HG03066 (cell line): ENCODE results near the gene TNKS1BP1.
"Not testable (repeated sequence)": the region's sequence is repeated elsewhere in the genome, so short reads cannot be mapped to it uniquely, and the experiment has no call there.

Experiments used
- ATAC-seq: cut with Tn5 transposase; IDR thresholded peaks from one replicate; pipeline ENCODE4 v1.9.1; 2021; ENCODE audit warnings: low read depth; ENCODE audit not compliant: unreplicated experiment

Gene TNKS1BP1

GRCh38 chr11:57353852-57354251, 29.1 kb upstream of the TNKS1BP1 start:
- ATAC-seq = no peak

GRCh38 chr11:57353446-57353845, 28.7 kb upstream of the TNKS1BP1 start:
- no peak for ATAC-seq

- ATAC-seq = no peak
Measured at GRCh38 chr11:57353036-57353435, 28.3 kb upstream of the TNKS1BP1 start.

GRCh38 chr11:57349491-57350274, 24.9 kb upstream of the TNKS1BP1 start:
- peak; percentile 54 for ATAC-seq

GRCh38 chr11:57348636-57349313, 24.0 kb upstream of the TNKS1BP1 start:
- ATAC-seq = no peak

GRCh38 chr11:57348052-57348451, 23.3 kb upstream of the TNKS1BP1 start:
- no peak for ATAC-seq

- no peak for ATAC-seq
Measured at GRCh38 chr11:57347336-57347735, 22.6 kb upstream of the TNKS1BP1 start.

GRCh38 chr11:57345555-57346211, 20.9 kb upstream of the TNKS1BP1 start:
- no peak for ATAC-seq

GRCh38 chr11:57344826-57345225, 20.1 kb upstream of the TNKS1BP1 start:
- ATAC-seq = no peak

GRCh38 chr11:57343825-57344224, 19.1 kb upstream of the TNKS1BP1 start:
- ATAC-seq = no peak

- ATAC-seq = no peak
Measured at GRCh38 chr11:57342702-57343101, 17.9 kb upstream of the TNKS1BP1 start.

- no peak for ATAC-seq
Measured at GRCh38 chr11:57341250-57341808, 16.6 kb upstream of the TNKS1BP1 start.

- ATAC-seq = no peak
Measured at GRCh38 chr11:57340039-57340615, 15.4 kb upstream of the TNKS1BP1 start.

GRCh38 chr11:57339328-57339727, 14.6 kb upstream of the TNKS1BP1 start:
- ATAC-seq = no peak

GRCh38 chr11:57338142-57338541, 13.4 kb upstream of the TNKS1BP1 start, which contains the start of gene P2RX3:
P2RX3 (plus strand) TSS chr11:57338352; CDS start chr11:57338551, 199 bp downstream.
- ATAC-seq = no peak

- not testable (repeated sequence) for ATAC-seq
Measured at GRCh38 chr11:57336856-57337255, 12.1 kb upstream of the TNKS1BP1 start.

GRCh38 chr11:57336111-57336666, 11.4 kb upstream of the TNKS1BP1 start:
- peak; percentile 1 for ATAC-seq

GRCh38 chr11:57335343-57336110, 10.8 kb upstream of the TNKS1BP1 start, which contains the start of gene SSRP1:
SSRP1 (minus strand) TSS chr11:57335892; CDS start chr11:57335121, 771 bp downstream.
- peak; percentile 100 for ATAC-seq

- ATAC-seq = no peak
Measured at GRCh38 chr11:57335023-57335342, 10.2 kb upstream of the TNKS1BP1 start.
